GM23248 (cell line): ENCODE results near the gene PPFIA1. TPM values are rescaled to one million over a fixed set of nuclear protein-coding genes. Genes with fewer than 3 reads are reported as not detected.
A peak's percentile ranks its signal among the peaks of the same experiment; 100 is the strongest.

Experiments used
- DNase-seq: peaks from one replicate; pipeline ENCODE4 v3.0.0-alpha.2; 2015
- H2AFZ ChIP-seq: fragments of 200-600 bp; sonication (generic); 2 replicates; pipeline ENCODE4 v1.6.1; 2016; ENCODE audit warnings: antibody characterized with exemption
- H3F3A ChIP-seq: fragments of 200-600 bp; sonication (generic); 2 replicates; pipeline ENCODE4 v1.6.1; 2016; ENCODE audit warnings: mild to moderate bottlenecking, antibody characterized with exemption, mixed run types; ENCODE audit not compliant: insufficient read depth
- H3K27ac ChIP-seq: fragments of 200-600 bp; sonication (generic); 2 replicates; pipeline ENCODE4 v1.5.1; 2016; ENCODE audit warnings: mild to moderate bottlenecking
- H3K27me3 ChIP-seq: fragments of 200-600 bp; sonication (generic); replicated peaks from 2 replicates; pipeline ENCODE4 v1.6.1; 2016; ENCODE audit warnings: mild to moderate bottlenecking; ENCODE audit not compliant: insufficient read depth
- H3K36me3 ChIP-seq: fragments of 200-600 bp; sonication (generic); 2 replicates; pipeline ENCODE4 v1.6.1; 2016; ENCODE audit warnings: low read depth, mild to moderate bottlenecking
- H3K4me1 ChIP-seq: fragments of 200-600 bp; sonication (generic); 2 replicates; pipeline ENCODE4 v1.6.1; 2016; ENCODE audit warnings: mild to moderate bottlenecking; ENCODE audit not compliant: insufficient read depth
- H3K4me2 ChIP-seq: fragments of 200-600 bp; sonication (generic); one replicate; pipeline ENCODE4 v1.6.1; 2016; ENCODE audit warnings: mild to moderate bottlenecking; ENCODE audit not compliant: unreplicated experiment
- H3K4me3 ChIP-seq: fragments of 200-600 bp; sonication (generic); 2 replicates; pipeline ENCODE4 v1.5.1; 2016; ENCODE audit warnings: mild to moderate bottlenecking
- H3K79me2 ChIP-seq: fragments of 200-600 bp; sonication (generic); 2 replicates; pipeline ENCODE4 v1.6.1; 2016; ENCODE audit warnings: mild to moderate bottlenecking; ENCODE audit not compliant: insufficient read depth
- H3K9ac ChIP-seq: fragments of 200-600 bp; sonication (generic); 2 replicates; pipeline ENCODE4 v1.6.1; 2016; ENCODE audit warnings: mild to moderate bottlenecking
- H3K9me2 ChIP-seq: fragments of 200-600 bp; sonication (generic); 2 replicates; pipeline ENCODE4 v1.6.1; 2016; ENCODE audit warnings: mixed run types, mild to moderate bottlenecking, moderate library complexity; ENCODE audit not compliant: insufficient read depth
- H3K9me3 ChIP-seq: fragments of 200-600 bp; sonication (generic); one replicate; pipeline ENCODE4 v1.6.1; 2017; ENCODE audit warnings: low read depth
- H4K20me1 ChIP-seq: fragments of 200-600 bp; sonication (generic); 2 replicates; pipeline ENCODE4 v1.6.0; 2016; ENCODE audit not compliant: insufficient read depth
- EZH2 ChIP-seq: fragments of 200-600 bp; sonication (generic); IDR thresholded peaks from 2 replicates; pipeline ENCODE4 v1.6.1; 2018; ENCODE audit warnings: antibody characterized with exemption, mild to moderate bottlenecking; ENCODE audit not compliant: insufficient read depth, poor library complexity, severe bottlenecking
- EZH2phosphoT487 ChIP-seq: fragments of 200-600 bp; sonication (generic); IDR thresholded peaks from 2 replicates; pipeline ENCODE4 v1.6.1; 2018; ENCODE audit warnings: antibody characterized with exemption, moderate library complexity, mild to moderate bottlenecking, low read depth; ENCODE audit not compliant: insufficient read depth
- WGBS, 2 experiments: methylation state at CpG; one replicate each; pipeline ENCODE4 v1.1.6; 2015 to 2017; ENCODE audit warnings: low lambda C conversion rate in 2 of 2, low coverage in 1 of 2; ENCODE audit errors: missing lambda C conversion rate in 2 of 2; 5-methylcytosine and 5-hydroxymethylcytosine counted together
- in situ Hi-C: fragments of 300-500 bp; cut with MboI; formaldehyde crosslinking; loops from 2 replicates; pipeline ENCODE4 v1.15.0; 2020
- polyA plus RNA-seq: library from polyadenylated mRNA; unstranded; fragments of >200 nt; fragmentation: Nextera tagmentation; extraction: Ambion mirVana; gene quantifications from 2 replicates; pipeline ENCODE4 v1.2.1, GENCODE V29; 2016
- total RNA-seq: library from RNA; depleted of rRNA; stranded (reverse); fragments of >200 nt; shearing (Covaris generic); gene quantifications from 2 replicates; pipeline ENCODE4 v1.2.3, GENCODE V29; 2014

The PPFIA1 gene
- total and polyA plus RNA-seq, 2 experiments from 2014 or later = 22.8 to 36.9 TPM

DNA sequence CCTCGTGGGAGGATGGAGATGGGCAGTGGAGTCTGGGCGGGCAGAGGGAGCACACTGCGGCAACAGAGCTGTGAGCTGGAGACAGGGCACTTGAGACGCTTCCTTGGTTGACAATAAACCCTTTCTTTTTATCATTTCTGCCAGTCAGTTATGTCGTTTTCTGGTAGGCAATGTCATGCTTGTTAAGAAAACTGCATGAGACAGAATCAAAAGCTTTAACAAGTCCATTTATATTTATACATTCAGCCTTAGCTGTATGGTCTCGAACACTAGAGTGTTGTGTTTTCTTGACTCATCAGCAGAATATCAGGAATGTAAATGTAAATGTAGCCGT, 31.9 kb downstream of the PPFIA1 start:
- Histone ChIP-seq H3F3A (peaks cover 8% of the 10 kb centered on the region), H3K9ac (0 out of 2 replicates have a peak overlapping the region, but pooled peaks have one; percentile 14), H3K9me2 (no peaks in the 10 kb centered on the region), H3K4me1 (peaks cover 33% of the 10 kb centered on the region), H2AFZ (no peak overlapping the region), H3K4me3 (no peak overlapping the region), H4K20me1 (peaks cover 4% of the 10 kb centered on the region; the same call in 1 of the 2 replicates), H3K79me2 (peaks cover 63% of the 10 kb centered on the region), H3K4me2 (peak overlapping the region; percentile 28), H3K27me3 (no peaks in the 10 kb centered on the region), H3K27ac (peak overlapping the region; percentile 66), H3K36me3 (no peaks in the 10 kb centered on the region), H3K9me3 (no peaks in the 10 kb centered on the region)
- WGBS, 2 experiments = 86 to 88% methylated on average over 7 of the region's 7 CpGs
- no peak for DNase-seq
- in situ Hi-C loops = no loop called here
- TF ChIP-seq EZH2phosphoT487 (no peak), EZH2 (no peak)

DNA sequence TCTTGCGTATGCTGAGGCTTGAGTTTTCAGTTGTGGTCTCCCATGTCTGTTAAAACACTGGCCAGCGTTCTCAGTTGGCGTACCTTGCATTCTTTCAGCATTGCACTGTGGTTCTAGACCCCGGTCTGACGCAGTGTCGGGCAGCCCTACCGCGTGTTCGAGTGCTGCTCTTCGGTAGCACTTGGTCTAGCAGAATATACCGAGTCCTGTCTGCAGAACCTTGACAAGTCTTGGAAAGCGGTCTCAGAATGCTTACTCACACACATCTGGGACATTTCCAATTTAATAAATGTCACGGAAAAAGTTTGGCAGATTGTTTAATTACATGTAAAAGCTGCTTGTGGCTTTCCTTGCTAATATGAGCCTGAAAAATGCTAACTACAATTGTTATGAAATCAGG, 32.6 kb downstream of the PPFIA1 start:
- peak; percentile 91 for DNase-seq
- no peak overlapping the region for H2AFZ ChIP-seq
- H3K4me3 ChIP-seq = peak overlapping the region; percentile 18; the same call in 1 of the 2 replicates
- no peaks in the 10 kb centered on the region for H3K9me2 ChIP-seq
- peaks cover 8% of the 10 kb centered on the region for H3F3A ChIP-seq
- H3K4me2 ChIP-seq = peak overlapping the region; percentile 28
- H3K4me1 ChIP-seq = peaks cover 37% of the 10 kb centered on the region
- peaks cover 67% of the 10 kb centered on the region for H3K79me2 ChIP-seq
- TF ChIP-seq EZH2 (no peak), EZH2phosphoT487 (no peak)
- in situ Hi-C loops = no loop called here
- H3K27ac ChIP-seq = peak overlapping the region; percentile 66
- 8 to 11% methylated on average over 13 of the region's 13 CpGs for WGBS, 2 experiments
- no peaks in the 10 kb centered on the region for H3K9me3 ChIP-seq
- no peaks in the 10 kb centered on the region for H3K36me3 ChIP-seq
- H3K27me3 ChIP-seq = no peaks in the 10 kb centered on the region
- peaks cover 4% of the 10 kb centered on the region; the same call in 1 of the 2 replicates for H4K20me1 ChIP-seq
- H3K9ac ChIP-seq = 0 out of 2 replicates have a peak overlapping the region, but pooled peaks have one; percentile 30

DNA sequence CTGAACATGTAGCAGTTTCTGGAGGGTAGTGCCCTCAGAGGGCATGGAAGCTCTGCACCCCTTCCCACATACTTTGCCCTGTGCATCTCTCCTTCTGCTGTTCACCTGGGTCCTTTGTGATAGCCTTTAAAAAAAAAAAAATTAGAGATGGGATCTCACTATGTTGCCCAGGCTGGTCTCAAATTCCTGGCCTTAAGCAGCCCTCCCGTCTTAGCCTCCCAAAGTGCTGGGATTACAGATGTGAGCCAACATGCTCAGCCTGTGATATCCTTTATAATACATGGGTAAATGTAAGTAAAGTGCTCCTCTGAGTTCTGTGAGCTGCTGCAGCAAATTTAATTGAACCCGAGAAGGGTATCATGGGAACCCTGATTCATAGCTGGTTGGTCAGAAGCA, 33.7 kb downstream of the PPFIA1 start:
- Histone ChIP-seq H3K9ac (no peak overlapping the region), H3F3A (peaks cover 8% of the 10 kb centered on the region), H4K20me1 (peaks cover 4% of the 10 kb centered on the region; the same call in 1 of the 2 replicates), H3K4me2 (no peak overlapping the region), H2AFZ (no peak overlapping the region), H3K79me2 (peaks cover 78% of the 10 kb centered on the region), H3K4me1 (peaks cover 37% of the 10 kb centered on the region), H3K36me3 (no peaks in the 10 kb centered on the region), H3K27me3 (no peaks in the 10 kb centered on the region), H3K27ac (no peak overlapping the region), H3K9me3 (no peaks in the 10 kb centered on the region), H3K4me3 (no peak overlapping the region), H3K9me2 (no peaks in the 10 kb centered on the region)
- in situ Hi-C loops = no loop called here
- no peak for DNase-seq
- 94 to 96% methylated on average over 2 of the region's 2 CpGs for WGBS, 2 experiments
- TF ChIP-seq EZH2 (no peak), EZH2phosphoT487 (no peak)

- no peaks in the 10 kb centered on the region for H3K36me3 ChIP-seq
- H2AFZ ChIP-seq = no peak overlapping the region
- no peak overlapping the region for H3K27ac ChIP-seq
- no peak for TF ChIP-seq EZH2
- peak; percentile 35 for DNase-seq
- H3K4me1 ChIP-seq = peaks cover 37% of the 10 kb centered on the region
- H3F3A ChIP-seq = peaks cover 8% of the 10 kb centered on the region
- no peaks in the 10 kb centered on the region for H3K9me3 ChIP-seq
- WGBS, 2 experiments = 87 to 91% methylated on average over 3 of the region's 3 CpGs
- no peaks in the 10 kb centered on the region for H3K27me3 ChIP-seq
- H3K9me2 ChIP-seq = no peaks in the 10 kb centered on the region
- H3K4me2 ChIP-seq = no peak overlapping the region
- peaks cover 85% of the 10 kb centered on the region for H3K79me2 ChIP-seq
- H3K4me3 ChIP-seq = no peak overlapping the region
- in situ Hi-C loops = no loop called here
- no peak overlapping the region for H3K9ac ChIP-seq
- H4K20me1 ChIP-seq = peaks cover 4% of the 10 kb centered on the region; the same call in 1 of the 2 replicates
Observed at GRCh38 chr11:70305501-70305900, 35.0 kb downstream of the PPFIA1 start.

DNA sequence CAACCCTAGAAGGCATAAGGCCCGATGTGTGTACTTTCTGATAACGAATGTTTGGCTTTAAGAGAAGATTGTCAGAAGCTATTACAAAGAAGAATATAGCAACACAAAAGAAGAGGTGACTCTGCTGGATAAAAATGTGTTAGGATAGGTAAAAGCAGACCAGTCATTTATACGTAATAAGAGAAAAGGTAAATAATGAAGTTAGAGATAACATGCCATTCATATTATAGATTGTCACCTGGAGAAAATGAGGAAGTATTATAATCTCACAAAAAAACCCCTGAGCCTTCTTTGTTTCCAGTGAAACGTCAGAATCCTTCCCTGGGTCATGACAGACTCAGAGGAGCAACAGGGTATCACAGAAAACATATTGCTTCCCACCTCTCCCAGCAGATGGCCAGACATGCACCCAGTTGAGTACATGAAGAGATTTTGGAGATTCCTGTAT, 36.1 kb downstream of the PPFIA1 start:
- Histone ChIP-seq H3K9ac (no peak overlapping the region), H3K4me3 (no peak overlapping the region), H2AFZ (no peak overlapping the region), H3K4me1 (peaks cover 37% of the 10 kb centered on the region), H3K27ac (no peak overlapping the region), H3K36me3 (no peaks in the 10 kb centered on the region), H3K9me3 (no peaks in the 10 kb centered on the region), H4K20me1 (peaks cover 4% of the 10 kb centered on the region; the same call in 1 of the 2 replicates), H3K9me2 (no peaks in the 10 kb centered on the region), H3K4me2 (no peak overlapping the region), H3F3A (peaks cover 8% of the 10 kb centered on the region), H3K79me2 (peaks cover 82% of the 10 kb centered on the region), H3K27me3 (no peaks in the 10 kb centered on the region)
- DNase-seq = no peak
- 95 to 99% methylated on average over 4 of the region's 4 CpGs for WGBS, 2 experiments
- in situ Hi-C loops = no loop called here
- TF ChIP-seq EZH2phosphoT487 (no peak), EZH2 (no peak)
